Astrocyte (in vitro differentiated cells and primary cell): ENCODE results near the gene MEGF8.

ENCODE experiments used
- CTCF ChIP-seq: IDR thresholded peaks from 2 replicates; pipeline ENCODE4 v1.5.1; 2011; ENCODE audit warnings: low read depth, mild to moderate bottlenecking, inconsistent platforms, low read length, moderate library complexity; ENCODE audit not compliant: insufficient read depth
- EZH2 ChIP-seq: IDR thresholded peaks from 2 replicates; pipeline ENCODE4 v1.6.1; 2012; ENCODE audit warnings: mild to moderate bottlenecking, low read length, inconsistent platforms; ENCODE audit not compliant: insufficient read depth

- TF ChIP-seq CTCF: no peak
- TF ChIP-seq EZH2: no peak
Observed at GRCh38 chr19:42286349-42287016, 39.0 kb upstream of the MEGF8 start.
